Measurements from ENCODE around the gene CHTF8. TPM values are rescaled to one million over a fixed set of nuclear protein-coding genes. Genes with fewer than 3 reads are reported as not detected.

The CHTF8 gene
- total and polyA plus RNA-seq, 10 of the 15 experiments (the other 5 are each of a cell fraction or from before 2014, with no cell fraction given) = 18.5 to 159 (median 102) TPM

- SMC1A ChIA-PET (ENCODE audit: uncharacterized antibody, unreplicated experiment) = no interaction called here
- Histone ChIP-seq H2AFZ (ENCODE audit: control insufficient read depth, low read depth, low read length) (no peak overlapping the region), H3K9me3 (replicated peaks; ENCODE audit: control insufficient read depth, insufficient read depth, low read length) (no peaks in the 10 kb centered on the region), H3K36me3 (ENCODE audit: control insufficient read depth in 2 of 2, insufficient read depth in 2 of 2, low read length in 1 of 2) (no peaks in the 10 kb centered on the region), H3K4me1 (ENCODE audit: control insufficient read depth, insufficient read depth, low read length) (no peaks in the 10 kb centered on the region), H3K27ac (ENCODE audit: control insufficient read depth, insufficient read depth) (no peak overlapping the region), H3K4me3 (no peak overlapping the region), H3K4me2 (ENCODE audit: control insufficient read depth, insufficient read depth) (no peak overlapping the region), H4K20me1 (ENCODE audit: control insufficient read depth, insufficient read depth) (no peaks in the 10 kb centered on the region), H3K9ac (ENCODE audit: control insufficient read depth, insufficient read depth, low read length) (no peak overlapping the region), H3K27me3 (replicated peaks in 1 of 2; ENCODE audit: control insufficient read depth in 2 of 2, insufficient read depth in 2 of 2, low read length in 1 of 2) (no peaks in the 10 kb centered on the region), H3K79me2 (ENCODE audit: control insufficient read depth, insufficient read depth, low read length) (no peaks in the 10 kb centered on the region)
- intact Hi-C loops (cut with micrococcal nuclease; ENCODE audit: unreplicated experiment) = no loop called here
- ATAC-seq = no peak
- no peak for FAIRE-seq
- 55% methylated on average over 3 of the region's 3 CpGs for WGBS (ENCODE audit: insufficient coverage, insufficient replicate concordance, low lambda C conversion rate, missing lambda C conversion rate)
- RAD21 ChIA-PET (ENCODE audit: unreplicated experiment) = no interaction called here
- POLR2A ChIA-PET = no interaction called here
- in situ Hi-C loops (cut with MboI) = no loop called here
- BruUV-seq (replicated peaks) = no TSS peak
- DNase-seq (ENCODE audit: low read depth, low spot score) = no peak
- CTCF ChIA-PET = interaction anchor here (0.6 kb wide), 1 partner anchor 1467 kb away, joined by 3 read pairs; no protein-coding TSS in a partner anchor
- TF ChIP-seq CUX1 (IDR thresholded peaks at IDR 0.05; ENCODE audit: insufficient replicate concordance, low read depth, low read length) = no peak
- no peak for TF ChIP-seq HSF1 (IDR thresholded peaks at IDR 0.05; ENCODE audit: low read depth, low read length)
- TF ChIP-seq POU2F2 (IDR thresholded peaks at IDR 0.05; ENCODE audit: borderline replicate concordance, low read depth, low read length) = no peak
- no peak for TF ChIP-seq IKZF1 (conservative IDR thresholded peaks at IDR 0.05)
- TF ChIP-seq ZZZ3 (IDR thresholded peaks at IDR 0.05; ENCODE audit: control insufficient read depth, insufficient read length, low read depth) = no peak
- TF ChIP-seq ZBTB11 (CRISPR knock-in tag; IDR thresholded peaks at IDR 0.05) = no peak
- no peak for TF ChIP-seq NBN (IDR thresholded peaks at IDR 0.05)
- TF ChIP-seq FOXM1 (IDR thresholded peaks at IDR 0.05; ENCODE audit: low read depth, low read length) = no peak
- TF ChIP-seq SMC3 (IDR thresholded peaks at IDR 0.05; ENCODE audit: borderline replicate concordance, low read length) = no peak
- no peak for TF ChIP-seq JUNB (IDR thresholded peaks at IDR 0.05)
- no peak for TF ChIP-seq ATF3 (IDR thresholded peaks at IDR 0.05; ENCODE audit: borderline replicate concordance, extremely low read depth, low read depth, low read length)
- no peak for TF ChIP-seq PBX3 (IDR thresholded peaks at IDR 0.05; ENCODE audit: insufficient replicate concordance, low read depth, low read length)
- TF ChIP-seq TBL1XR1 (IDR thresholded peaks at IDR 0.05; ENCODE audit: low read depth, low read length) = no peak
These were observed 61.4 kb downstream of the CHTF8 start for GRCh38 chr16:69071036-69071435.

Data from GM12878 (cell line).